CD4-positive, alpha-beta T cell (primary cell): ENCODE data around the gene CWH43. TPM values are rescaled to one million over a fixed set of nuclear protein-coding genes. Genes with fewer than 3 reads are reported as not detected.

Source experiments
- ATAC-seq: fragments of 200-7000 bp; cut with Tn5 transposase; one replicate; pipeline ENCODE4 v1.10.0; 2022; ENCODE audit warnings: mild to moderate bottlenecking; ENCODE audit not compliant: poor library complexity
- CTCF ChIA-PET: fragments of 350-600 bp; sonication (Branson Sonifier 250); formaldehyde crosslinking; loops from one replicate; lab custom pipeline; 2021; ENCODE audit warnings: antibody characterized with exemption, inconsistent platforms; lab: Charles Lee
- POLR2A ChIA-PET: fragments of 350-600 bp; sonication (Branson Sonifier 250); formaldehyde crosslinking; loops from one replicate; lab custom pipeline; 2021; ENCODE audit warnings: antibody characterized with exemption, inconsistent platforms; lab: Charles Lee
- DNase-seq, 14 experiments: peaks; one replicate each; pipeline ENCODE4 v3.0.0-alpha.2; 2013 to 2020; ENCODE audit warnings: mixed read lengths in 2 of 14
- H3K27ac ChIP-seq, 2 donors: one replicate each; pipeline versions ENCODE4 v1.5.1 to v1.7.0; 2013; ENCODE audit warnings: low read length in 2 of 2, low read depth in 1 of 2, mild to moderate bottlenecking in 1 of 2
- H3K27me3 ChIP-seq, 2 experiments: 1 replicate in 1 of 2; 2 replicates in 1 of 2; pipeline versions ENCODE4 v1.6.1 to v1.7.0; 2013; ENCODE audit warnings: low read length in 2 of 2, control low read depth in 1 of 2, mild to moderate bottlenecking in 1 of 2, moderate library complexity in 1 of 2; ENCODE audit not compliant: insufficient read depth in 2 of 2, control insufficient read depth in 1 of 2
- H3K36me3 ChIP-seq: one replicate; pipeline ENCODE4 v1.6.1; 2013; ENCODE audit warnings: low read length, control low read depth; ENCODE audit not compliant: insufficient read depth
- H3K4me1 ChIP-seq: one replicate; pipeline ENCODE4 v1.6.1; 2013; ENCODE audit warnings: low read length, control low read depth; ENCODE audit not compliant: insufficient read depth
- H3K4me3 ChIP-seq: one replicate; pipeline ENCODE4 v1.5.1; 2013; ENCODE audit warnings: mild to moderate bottlenecking, low read length, moderate library complexity
- H3K9me3 ChIP-seq, 2 experiments: 1 replicate in 1 of 2; 2 replicates in 1 of 2; pipeline versions ENCODE4 v1.6.1 to v1.7.0; 2013; ENCODE audit warnings: low read length in 2 of 2, mild to moderate bottlenecking in 2 of 2, control low read depth in 1 of 2, moderate library complexity in 1 of 2; ENCODE audit not compliant: control insufficient read depth in 1 of 2, insufficient read depth in 1 of 2
- H3K27ac Mint-ChIP-seq: one replicate; pipeline ENCODE4 v1.8.0; 2020; ENCODE audit warnings: mixed read lengths
- H3K27me3 Mint-ChIP-seq: one replicate; pipeline ENCODE4 v1.8.0; 2021; ENCODE audit warnings: mixed read lengths
- H3K36me3 Mint-ChIP-seq: one replicate; pipeline ENCODE4 v1.8.0; 2021; ENCODE audit warnings: low read depth, mixed read lengths
- H3K4me1 Mint-ChIP-seq: one replicate; pipeline ENCODE4 v1.8.0; 2021; ENCODE audit warnings: low read depth, mixed read lengths
- H3K4me3 Mint-ChIP-seq: one replicate; pipeline ENCODE4 v1.8.0; 2020; ENCODE audit warnings: mild to moderate bottlenecking, mixed read lengths
- H3K9me3 Mint-ChIP-seq: one replicate; pipeline ENCODE4 v1.8.0; 2020; ENCODE audit warnings: mixed read lengths
- intact Hi-C, 2 experiments: fragments of 100-400 bp; cut with DNase I in 1 of 2; cut with micrococcal nuclease in 1 of 2; formaldehyde crosslinking; loops; one replicate each; pipeline versions ENCODE4 v1.15.1 to v1.9.0; 2023 to 2025; cut with DNase I, micrococcal nuclease
- total RNA-seq, 174 experiments: library from RNA in 2 of 174; stranded (reverse) in 2 of 174; gene quantifications; one replicate each; pipeline ENCODE4 v1.2.3 and lab custom pipeline; 2021 to 2026
- TF ChIP-seq, protein P1 (sequence below): fragments of 200-600 bp; IDR thresholded peaks from one replicate; pipeline ENCODE4 v1.8.0; 2022; ENCODE audit warnings: antibody characterized with exemption, mild to moderate bottlenecking

CWH43 gene
- total RNA-seq, 2 experiments from 2014 or later: not detected

DNA sequence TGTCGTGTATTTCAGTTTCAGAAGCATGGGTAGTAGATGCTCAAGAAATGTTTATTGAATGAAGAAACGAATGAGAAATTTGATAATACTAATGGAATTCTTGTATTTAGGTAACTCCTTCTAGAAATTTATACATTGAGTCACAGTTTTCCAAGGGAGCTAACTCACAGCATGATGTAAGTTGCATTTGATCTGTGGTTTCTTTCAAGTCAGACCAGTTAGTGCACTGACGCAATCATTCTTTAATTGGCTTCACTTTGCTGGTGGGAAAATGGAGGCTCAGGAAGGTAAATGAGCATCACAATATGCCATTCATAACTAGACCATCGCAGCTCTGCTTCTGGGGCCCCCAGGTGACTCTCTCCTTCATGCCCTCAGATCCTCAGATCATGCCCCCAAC, 17.3 kb upstream of the CWH43 start:
- H3K36me3 Mint-ChIP-seq: no peaks in the 10 kb centered on the region
- no peak for ATAC-seq
- TF ChIP-seq, protein P1, sequence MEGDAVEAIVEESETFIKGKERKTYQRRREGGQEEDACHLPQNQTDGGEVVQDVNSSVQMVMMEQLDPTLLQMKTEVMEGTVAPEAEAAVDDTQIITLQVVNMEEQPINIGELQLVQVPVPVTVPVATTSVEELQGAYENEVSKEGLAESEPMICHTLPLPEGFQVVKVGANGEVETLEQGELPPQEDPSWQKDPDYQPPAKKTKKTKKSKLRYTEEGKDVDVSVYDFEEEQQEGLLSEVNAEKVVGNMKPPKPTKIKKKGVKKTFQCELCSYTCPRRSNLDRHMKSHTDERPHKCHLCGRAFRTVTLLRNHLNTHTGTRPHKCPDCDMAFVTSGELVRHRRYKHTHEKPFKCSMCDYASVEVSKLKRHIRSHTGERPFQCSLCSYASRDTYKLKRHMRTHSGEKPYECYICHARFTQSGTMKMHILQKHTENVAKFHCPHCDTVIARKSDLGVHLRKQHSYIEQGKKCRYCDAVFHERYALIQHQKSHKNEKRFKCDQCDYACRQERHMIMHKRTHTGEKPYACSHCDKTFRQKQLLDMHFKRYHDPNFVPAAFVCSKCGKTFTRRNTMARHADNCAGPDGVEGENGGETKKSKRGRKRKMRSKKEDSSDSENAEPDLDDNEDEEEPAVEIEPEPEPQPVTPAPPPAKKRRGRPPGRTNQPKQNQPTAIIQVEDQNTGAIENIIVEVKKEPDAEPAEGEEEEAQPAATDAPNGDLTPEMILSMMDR: no peak
- intact Hi-C loops: loop anchor here in 1 of 2 experiments (10.0 kb wide), 1 partner anchor 294 kb away; no protein-coding TSS in a partner anchor
- Histone ChIP-seq H3K36me3 (no peaks in the 10 kb centered on the region), H3K27ac (no peak overlapping the region), H3K4me3 (no peak overlapping the region), H3K27me3 (no peaks in the 10 kb centered on the region), H3K9me3 (no peaks in the 10 kb centered on the region), H3K4me1 (no peaks in the 10 kb centered on the region)
- H3K27ac Mint-ChIP-seq: no peak overlapping the region
- peaks cover 9% of the 10 kb centered on the region for H3K27me3 Mint-ChIP-seq
- CTCF ChIA-PET: no interaction called here
- no peaks in the 10 kb centered on the region for H3K4me1 Mint-ChIP-seq
- DNase-seq: no peak
- POLR2A ChIA-PET: no interaction called here
- no peaks in the 10 kb centered on the region for H3K9me3 Mint-ChIP-seq
- no peak overlapping the region for H3K4me3 Mint-ChIP-seq

DNA sequence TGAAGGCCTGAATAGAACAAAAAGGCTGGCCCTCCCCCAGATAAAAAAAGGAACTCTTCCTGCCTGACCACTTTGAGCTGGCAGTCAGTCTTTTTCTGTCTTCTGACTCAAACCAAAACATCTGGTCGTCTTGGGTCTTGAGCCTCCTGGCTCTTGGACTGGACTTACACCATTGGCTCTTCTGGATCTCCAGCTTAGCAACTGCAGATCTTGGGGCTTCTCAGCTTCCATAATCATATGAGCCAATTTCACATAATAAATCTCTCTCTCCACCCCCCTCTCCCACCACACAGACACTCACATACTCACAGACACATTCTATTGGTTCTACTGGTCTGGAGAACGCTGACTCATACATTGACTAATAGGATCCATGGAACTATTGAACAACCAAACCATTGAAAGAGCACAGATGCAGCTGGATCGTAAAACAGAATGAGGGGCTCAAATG, 15.6 kb upstream of the CWH43 start:
- Histone ChIP-seq H3K36me3 (no peaks in the 10 kb centered on the region), H3K9me3 (no peaks in the 10 kb centered on the region), H3K4me3 (no peak overlapping the region), H3K27me3 (peaks cover 2 to 3% of the 10 kb centered on the region in 2 experiments), H3K27ac (no peak overlapping the region), H3K4me1 (no peaks in the 10 kb centered on the region)
- Mint-ChIP-seq H3K27ac (no peak overlapping the region), H3K4me1 (no peaks in the 10 kb centered on the region), H3K27me3 (peaks cover 16% of the 10 kb centered on the region), H3K36me3 (no peaks in the 10 kb centered on the region), H3K4me3 (no peak overlapping the region), H3K9me3 (no peaks in the 10 kb centered on the region)
- CTCF ChIA-PET: no interaction called here
- TF ChIP-seq, protein P1: no peak
- intact Hi-C loops: no loop called here
- no peak for ATAC-seq
- DNase-seq: no peak
- POLR2A ChIA-PET: interaction anchor here (1.1 kb wide), 1 partner anchor 26 kb away, joined by 3 read pairs; no protein-coding TSS in a partner anchor

DNA sequence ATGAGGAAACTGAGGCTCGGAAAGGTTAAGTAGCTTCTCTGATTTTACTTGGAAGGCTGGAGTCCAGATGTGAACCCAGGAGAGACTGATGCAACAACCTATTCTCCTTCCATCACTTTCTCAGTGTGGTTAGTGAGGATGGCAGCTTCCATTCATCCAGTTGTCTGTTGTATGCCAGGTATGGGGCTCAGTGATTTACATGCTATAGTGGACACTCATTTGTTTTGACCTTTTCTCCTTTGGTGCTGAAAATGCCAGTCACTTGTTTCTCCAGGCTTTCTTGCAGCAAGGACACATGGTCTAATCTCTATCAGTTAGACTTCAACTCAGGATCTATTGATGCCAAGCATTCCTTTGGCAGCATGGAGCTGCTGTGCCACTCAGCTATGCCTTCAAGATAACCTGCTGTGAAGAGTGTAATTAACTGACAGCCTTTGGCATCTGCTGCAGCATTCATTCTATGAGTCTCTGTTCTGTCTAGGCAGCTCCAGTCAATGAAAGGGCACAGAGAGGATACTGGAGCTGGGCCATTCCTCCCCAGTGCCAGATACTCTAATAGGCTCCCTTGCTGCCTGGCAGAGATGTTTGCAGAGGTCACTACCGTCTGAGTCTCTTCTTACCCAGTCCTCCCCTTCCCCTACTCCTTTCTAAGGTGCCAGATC, 11.0 kb upstream of the CWH43 start:
- Mint-ChIP-seq H3K27me3 (peaks cover 48% of the 10 kb centered on the region), H3K27ac (no peak overlapping the region)
- no peak for DNase-seq

More for the DNA sequence above, 11.0 kb upstream of the CWH43 start:
- Histone ChIP-seq H3K36me3 (no peaks in the 10 kb centered on the region), H3K27me3 (peaks cover 2 to 3% of the 10 kb centered on the region in 2 experiments), H3K4me3 (no peak overlapping the region), H3K9me3 (no peaks in the 10 kb centered on the region), H3K4me1 (no peaks in the 10 kb centered on the region), H3K27ac (no peak overlapping the region)
- intact Hi-C loops: no loop called here
- Mint-ChIP-seq H3K4me1 (no peaks in the 10 kb centered on the region), H3K4me3 (no peak overlapping the region), H3K9me3 (no peaks in the 10 kb centered on the region), H3K36me3 (no peaks in the 10 kb centered on the region)
- TF ChIP-seq, protein P1: no peak
- no peak for ATAC-seq
- ChIA-PET CTCF (no interaction called here), POLR2A (no interaction called here)
